GM19324 (cell line): ENCODE measurements around the gene NAP1L4.

Source experiments
- ATAC-seq: cut with Tn5 transposase; IDR thresholded peaks from one replicate; pipeline ENCODE4 v1.9.1; 2021; ENCODE audit warnings: mild to moderate bottlenecking, moderate library complexity; ENCODE audit not compliant: unreplicated experiment, low FRiP score

Gene NAP1L4

DNA sequence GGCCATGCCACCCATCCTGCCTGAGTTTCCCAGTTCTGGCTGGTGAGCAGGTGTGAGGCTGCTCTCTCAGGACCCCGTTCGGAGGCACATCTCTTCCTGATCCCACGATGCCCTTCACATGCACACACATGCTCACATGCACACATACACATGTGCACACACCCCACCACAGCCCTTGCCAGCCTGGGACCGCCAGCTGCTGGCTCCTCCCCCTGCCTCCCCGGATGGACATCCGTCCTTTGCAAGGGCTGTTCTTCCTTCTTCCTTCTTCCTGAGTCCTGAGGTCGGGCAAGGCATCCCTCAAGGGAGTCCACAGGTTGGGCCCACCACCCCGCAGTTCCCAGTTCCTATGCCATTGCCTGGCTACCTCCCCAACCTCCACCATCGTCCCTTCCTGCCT, 96.1 kb downstream of the NAP1L4 start:
- no peak for ATAC-seq
